SK-N-DZ (cell line): Measurements from ENCODE around the gene HSPA12A.

Experiments used
- DNase-seq: peaks from one replicate; pipeline ENCODE4 v3.0.0-alpha.2; 2015; ENCODE audit warnings: low spot score

Gene HSPA12A

GRCh38 chr10:116669080-116669479, 73.3 kb downstream of the HSPA12A start:
- DNase-seq, result no peak

DNA sequence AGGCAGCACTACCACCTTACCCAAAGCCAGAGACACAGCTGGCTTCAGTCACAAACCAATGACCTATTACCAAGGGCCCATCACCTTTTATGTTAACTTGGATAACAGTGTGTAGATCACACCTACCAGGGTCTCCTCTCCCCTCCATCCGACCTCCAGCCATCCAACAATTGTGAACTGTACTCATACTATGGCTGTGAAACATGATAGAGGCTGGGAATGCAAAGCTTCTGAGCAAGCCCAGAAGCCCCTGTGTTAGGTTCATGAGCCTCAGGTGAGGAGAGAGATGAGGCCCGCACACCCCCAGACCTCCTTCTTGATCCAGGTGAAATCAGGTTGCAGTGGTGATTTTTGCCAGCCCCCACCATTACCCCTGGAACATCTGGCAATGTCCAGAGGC, 73.9 kb downstream of the HSPA12A start:
- DNase-seq, result no peak

- no peak for DNase-seq
Measured at GRCh38 chr10:116668018-116668417, 74.3 kb downstream of the HSPA12A start.

DNA sequence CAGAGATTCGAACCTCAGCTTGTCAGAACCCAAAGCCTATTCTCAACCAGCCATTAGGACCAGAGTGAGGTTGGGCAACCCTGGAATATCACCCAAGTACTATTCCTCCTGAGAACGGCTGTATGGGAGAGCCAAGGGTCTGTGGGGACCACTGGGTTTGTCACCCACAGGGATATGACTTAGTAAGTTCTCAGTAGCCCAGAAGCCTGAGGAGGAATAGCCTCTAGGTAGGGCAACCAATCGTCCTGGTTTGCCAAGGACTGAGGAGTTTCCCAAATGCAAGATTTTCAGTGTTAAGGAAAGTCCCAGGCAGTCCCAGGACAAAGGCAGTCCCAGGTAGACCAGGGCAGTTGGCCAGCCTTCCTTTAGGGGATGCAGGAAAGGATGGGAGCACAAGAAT, 74.9 kb downstream of the HSPA12A start:
- DNase-seq, result no peak

GRCh38 chr10:116665541-116666125, 76.7 kb downstream of the HSPA12A start:
- no peak for DNase-seq

DNA sequence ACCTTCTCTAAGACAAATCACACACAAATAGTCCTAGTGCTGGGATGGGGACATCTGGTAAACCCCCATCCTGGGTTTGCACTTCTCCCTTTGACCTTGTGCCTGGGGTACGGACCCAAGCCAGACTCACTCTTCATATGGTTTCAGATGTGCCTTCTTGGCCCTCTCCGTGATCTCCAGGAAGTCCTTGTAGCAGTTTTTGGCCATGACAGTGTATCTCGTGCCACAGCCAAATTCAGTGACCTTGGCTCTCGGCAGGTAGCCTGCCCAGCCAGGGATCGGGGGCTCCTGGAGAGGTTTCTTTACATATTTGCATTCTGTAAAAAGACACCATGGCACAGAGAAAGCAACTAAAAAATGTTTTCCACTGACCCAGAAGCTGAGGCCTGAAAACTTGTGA, 77.7 kb downstream of the HSPA12A start:
- DNase-seq, result no peak

DNA sequence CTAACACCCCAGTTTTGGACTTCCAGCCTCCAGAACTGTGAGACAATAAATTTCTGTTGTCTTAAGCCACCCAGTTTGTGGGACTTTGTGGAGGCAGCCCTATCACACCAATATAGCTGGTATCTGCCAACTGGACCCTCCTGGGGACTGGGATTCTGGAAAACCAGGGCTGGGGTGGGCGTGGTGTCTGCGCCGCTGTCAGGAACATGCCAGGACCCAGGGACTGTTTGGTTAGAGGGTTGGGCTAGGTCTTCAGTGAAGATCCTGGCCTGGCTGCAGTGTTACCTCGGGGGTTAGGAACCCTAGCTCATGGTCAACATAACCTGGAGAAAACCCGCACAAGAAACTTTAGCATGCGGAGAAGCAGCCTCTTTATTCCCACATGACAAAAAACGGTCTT, 79.0 kb downstream of the HSPA12A start:
- DNase-seq, result no peak

DNA sequence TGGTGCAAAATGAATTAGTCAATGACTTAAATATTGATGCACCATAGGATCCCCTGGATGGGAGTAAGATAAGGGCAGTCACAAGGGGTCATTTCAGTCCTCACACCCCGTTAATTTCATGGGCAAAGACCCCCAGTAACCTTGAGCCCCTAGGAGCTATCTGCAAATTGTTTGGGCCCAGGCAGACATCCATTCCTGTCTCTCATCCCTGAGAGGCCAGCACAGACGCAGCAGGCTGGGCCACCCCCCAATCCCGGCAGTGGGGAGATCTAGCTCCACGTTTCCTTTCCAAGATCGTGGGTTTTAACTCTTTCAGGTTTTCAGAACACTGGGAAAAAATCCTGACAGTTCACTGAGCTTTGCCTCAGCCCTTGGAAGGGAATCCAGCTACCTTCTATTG, 81.5 kb downstream of the HSPA12A start:
- DNase-seq, result no peak

DNA sequence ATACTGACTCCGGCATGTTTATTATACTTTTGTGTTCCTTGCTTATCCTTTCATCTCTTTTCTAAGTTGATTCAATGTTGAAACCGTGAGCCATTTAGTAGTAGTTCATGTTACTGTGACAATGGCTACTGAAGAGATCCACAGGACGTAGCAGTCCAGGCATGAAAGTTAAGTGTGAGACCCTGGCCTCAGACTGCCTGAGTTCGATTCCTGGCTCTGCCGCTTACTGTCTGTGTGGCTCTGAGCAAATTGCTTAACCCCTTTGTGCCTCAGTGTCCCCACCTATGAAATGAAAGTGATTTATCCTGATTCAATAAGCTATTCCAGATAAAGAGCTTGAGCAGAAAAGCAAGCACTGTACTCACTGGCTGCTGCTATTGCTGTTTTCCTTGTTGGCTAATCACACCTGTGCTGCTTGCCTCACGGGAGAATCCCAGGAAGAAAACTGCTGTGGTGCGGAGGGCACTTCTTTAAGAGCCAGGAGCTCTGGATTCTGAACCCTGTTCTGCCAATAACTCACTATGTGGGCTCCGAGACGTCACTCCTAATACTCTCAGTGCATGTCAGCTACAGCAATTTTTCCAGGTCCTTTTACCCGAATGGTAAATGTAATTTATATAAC, 83.2 kb downstream of the HSPA12A start:
- DNase-seq, result no peak

GRCh38 chr10:116657863-116658551, 84.4 kb downstream of the HSPA12A start:
- DNase-seq, result no peak

- DNase-seq, result no peak
Measured at GRCh38 chr10:116656044-116656443, 86.3 kb downstream of the HSPA12A start.

DNA sequence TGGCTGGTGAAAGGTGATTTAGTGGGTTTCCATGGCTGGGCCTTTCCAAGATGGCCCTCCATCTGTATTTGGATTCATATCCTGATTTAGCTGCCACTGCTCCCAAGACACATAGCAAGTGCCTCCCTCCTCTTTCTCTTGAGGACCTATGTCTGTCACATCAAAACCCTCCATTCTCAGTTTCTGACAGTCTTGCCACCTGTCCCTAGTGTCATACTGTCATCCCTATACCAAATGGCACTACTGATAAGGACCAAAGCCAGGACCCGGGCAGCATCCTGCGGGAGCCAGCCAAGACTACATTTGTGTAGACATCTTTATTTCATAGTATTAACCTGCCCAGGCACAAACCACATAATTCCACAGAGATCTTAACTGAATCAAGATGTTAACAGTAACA, 86.8 kb downstream of the HSPA12A start:
- DNase-seq, result no peak

- peak; percentile 38 for DNase-seq
Measured at GRCh38 chr10:116654816-116655215, 87.5 kb downstream of the HSPA12A start.

GRCh38 chr10:116653885-116654284, 88.5 kb downstream of the HSPA12A start:
- DNase-seq, result no peak

DNA sequence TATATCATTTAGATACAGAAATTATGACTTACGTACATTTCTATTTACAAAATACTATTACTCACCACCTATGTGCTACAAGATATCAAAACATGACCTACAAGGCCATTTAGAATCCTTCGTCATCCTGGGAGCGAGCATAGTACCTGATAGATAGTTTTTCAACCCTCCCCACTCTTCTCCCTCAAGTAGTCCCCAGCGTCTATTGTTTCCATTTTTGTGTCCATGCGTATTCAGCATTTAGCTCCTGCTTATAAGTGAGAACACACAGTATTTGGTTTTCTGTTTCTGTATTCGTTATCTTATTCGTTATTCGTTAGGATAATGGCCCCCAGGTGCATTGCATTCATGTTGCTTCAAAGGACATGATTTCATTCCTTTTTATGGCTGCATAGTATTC, 93.5 kb downstream of the HSPA12A start:
- DNase-seq, result no peak

GRCh38 chr10:116646502-116646901, 95.9 kb downstream of the HSPA12A start:
- no peak for DNase-seq

- DNase-seq, result no peak
Measured at GRCh38 chr10:116637830-116638229, 104.5 kb downstream of the HSPA12A start.

DNA sequence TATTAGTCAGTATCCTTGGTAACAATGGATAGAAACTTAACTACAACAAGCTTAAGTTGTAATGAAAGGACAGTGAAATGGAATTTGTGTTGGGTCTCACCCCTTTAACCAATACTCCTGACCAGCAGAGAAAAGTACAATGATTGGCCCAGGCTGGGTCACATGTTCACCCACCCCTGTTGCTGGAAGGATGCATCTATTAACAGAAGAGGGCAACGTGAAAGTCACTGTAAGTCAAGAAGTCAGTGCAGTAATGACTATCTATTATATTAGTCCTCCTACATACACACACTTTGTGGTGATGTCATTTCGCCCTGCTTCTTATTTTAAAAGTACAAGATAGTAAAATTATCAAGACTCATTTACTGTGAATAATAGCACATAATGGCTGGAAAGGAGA, 105.4 kb downstream of the HSPA12A start:
- DNase-seq, result no peak

DNA sequence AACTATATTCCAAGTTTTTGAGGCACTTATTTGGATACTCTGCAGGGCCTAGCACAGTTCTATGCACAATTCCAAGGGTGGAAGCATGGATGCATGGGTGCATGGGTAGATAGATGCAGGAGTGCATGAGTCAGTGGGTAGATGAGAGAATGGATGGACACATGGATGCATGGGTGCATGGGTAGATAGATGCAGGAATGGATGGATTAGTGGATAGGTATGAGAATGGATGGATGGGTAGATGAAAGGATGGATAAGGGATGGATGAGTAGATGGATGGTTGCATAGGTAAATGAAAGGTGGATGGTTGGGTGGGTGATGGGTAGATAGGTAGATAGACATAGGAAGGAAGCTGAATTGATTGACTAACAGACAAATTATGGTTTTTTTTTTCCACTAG, 106.0 kb downstream of the HSPA12A start:
- no peak for DNase-seq

GRCh38 chr10:116634126-116634975, 108.0 kb downstream of the HSPA12A start:
- no peak for DNase-seq

GRCh38 chr10:116633216-116633600, 109.2 kb downstream of the HSPA12A start:
- no peak for DNase-seq

DNA sequence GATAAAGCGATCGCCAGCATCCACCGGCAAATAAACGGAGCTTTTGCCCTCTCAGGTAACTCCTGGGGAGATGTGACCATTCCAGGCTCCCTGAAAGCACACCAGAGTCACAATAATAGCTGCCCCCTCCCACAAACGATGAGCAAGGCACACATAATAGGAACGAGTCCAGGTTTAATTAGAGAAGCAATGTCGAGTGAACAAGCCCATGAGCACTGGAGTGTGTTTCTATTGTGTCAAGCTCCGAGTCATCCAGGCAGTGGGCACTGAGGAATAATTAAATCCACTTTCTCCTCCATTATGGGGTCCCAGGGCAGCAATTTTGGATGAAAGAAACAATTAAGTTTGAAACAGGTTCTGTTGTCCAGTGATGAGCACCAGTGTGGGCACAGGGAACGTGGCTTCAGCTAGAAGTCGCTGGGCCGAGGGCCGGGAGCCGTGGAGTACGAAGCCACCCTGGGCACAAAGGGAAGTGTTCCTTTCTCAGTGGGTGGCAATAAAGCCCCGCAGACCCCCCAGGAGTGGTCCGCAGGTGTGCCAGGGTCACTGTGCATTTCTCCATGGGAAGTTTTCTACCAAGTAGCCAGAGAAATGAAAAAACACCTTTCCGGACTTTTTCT, 109.7 kb downstream of the HSPA12A start:
- no peak for DNase-seq
